Mucosa of descending colon (tissue), 3 donors: ENCODE measurements around the gene SLC7A14. TPM values are rescaled to one million over a fixed set of nuclear protein-coding genes. Genes with fewer than 3 reads are reported as not detected.

ENCODE experiments used
- ATAC-seq: fragments of 200-7000 bp; cut with Tn5 transposase; one replicate; pipeline ENCODE4 v1.9.1; 2020; ENCODE audit warnings: mild to moderate bottlenecking, moderate library complexity
- DNase-seq, 3 donors: peaks; one replicate each; pipeline ENCODE4 v3.0.0-alpha.2; 2020
- H3K36me3 ChIP-seq: fragments of 200-600 bp; one replicate; pipeline ENCODE4 v1.8.0; 2021; ENCODE audit warnings: low read depth, mild to moderate bottlenecking
- H3K4me1 ChIP-seq: fragments of 200-600 bp; one replicate; pipeline ENCODE4 v1.8.0; 2021; ENCODE audit warnings: low read depth, mild to moderate bottlenecking
- H3K4me3 ChIP-seq: fragments of 200-600 bp; one replicate; pipeline ENCODE4 v1.8.0; 2021; ENCODE audit warnings: mild to moderate bottlenecking
- H3K9me3 ChIP-seq: fragments of 200-600 bp; one replicate; pipeline ENCODE4 v1.8.0; 2021; ENCODE audit warnings: mild to moderate bottlenecking
- CTCF ChIP-seq: fragments of 200-600 bp; IDR thresholded peaks from one replicate; pipeline ENCODE4 v1.8.0; 2022; ENCODE audit warnings: antibody characterized with exemption, mild to moderate bottlenecking
- intact Hi-C, 2 donors: fragments of 100-400 bp; cut with DNase I in 1 of 2; cut with micrococcal nuclease in 1 of 2; formaldehyde crosslinking; loops; one replicate each; pipeline versions ENCODE4 v1.11.0 to v1.11.1; 2022; cut with DNase I, micrococcal nuclease
- total RNA-seq, 3 donors: library from RNA; stranded (reverse); fragmentation: NEBNext Ultra II Directional in 2 of 3; extraction: Animal tissue kit (Norgen Biotek cat#: 25700) in 2 of 3; gene quantifications; one replicate each; pipeline versions ENCODE4 v1.2.1 to v1.2.4, GENCODE V29; 2021 to 2023
- donor health status: DM: no; HTN: no; CAD: no; lungs with moderate emphysema.
- donor health status: DM: no; HTN: no; CAD: no.
- donor health status: DM: no; HTN: yes; CAD: no.

SLC7A14 gene
- total RNA-seq, 3 donors from 2014 or later, result 0.26 to 2.9 (median 0.29) TPM

- ATAC-seq, result no peak
- intact Hi-C loops, result no loop called here
Measured at GRCh38 chr3:170631755-170632488, 46.0 kb upstream of the SLC7A14 start.

GRCh38 chr3:170623524-170623923 lies 37.6 kb upstream of the SLC7A14 start:
- intact Hi-C loops, result no loop called here
- Histone ChIP-seq H3K4me1 (no peaks in the 10 kb centered on the region), H3K4me3 (no peak overlapping the region), H3K9me3 (no peaks in the 10 kb centered on the region), H3K36me3 (no peaks in the 10 kb centered on the region)
- no peak for ATAC-seq
- no peak for TF ChIP-seq CTCF
- no peak for DNase-seq

More at GRCh38 chr3:170631755-170632488, 46.0 kb upstream of the SLC7A14 start:
- no peak for TF ChIP-seq CTCF
- no peaks in the 10 kb centered on the region for H3K9me3 ChIP-seq
- no peak for DNase-seq
- no peak overlapping the region for H3K4me3 ChIP-seq
- H3K4me1 ChIP-seq, result peaks cover 8% of the 10 kb centered on the region
- no peaks in the 10 kb centered on the region for H3K36me3 ChIP-seq

GRCh38 chr3:170622369-170623159 lies 36.7 kb upstream of the SLC7A14 start:
- Histone ChIP-seq H3K9me3 (no peaks in the 10 kb centered on the region), H3K36me3 (no peaks in the 10 kb centered on the region), H3K4me1 (no peaks in the 10 kb centered on the region), H3K4me3 (no peak overlapping the region)
- intact Hi-C loops, result no loop called here
- DNase-seq, result peak in 1 of 3 donors; percentile 16
- no peak for TF ChIP-seq CTCF
- peak; percentile 22 for ATAC-seq

- Histone ChIP-seq H3K4me1 (no peaks in the 10 kb centered on the region), H3K4me3 (no peak overlapping the region), H3K9me3 (no peaks in the 10 kb centered on the region), H3K36me3 (no peaks in the 10 kb centered on the region)
- TF ChIP-seq CTCF, result no peak
- intact Hi-C loops, result no loop called here
- ATAC-seq (no peak), DNase-seq (no peak)
Measured at GRCh38 chr3:170621256-170621655, 35.4 kb upstream of the SLC7A14 start.

GRCh38 chr3:170614214-170614966 lies 28.5 kb upstream of the SLC7A14 start:
- TF ChIP-seq CTCF, result no peak
- DNase-seq (no peak), ATAC-seq (peak; percentile 50)
- intact Hi-C loops, result no loop called here
- no peak overlapping the region for H3K4me3 ChIP-seq
- no peaks in the 10 kb centered on the region for H3K9me3 ChIP-seq
- no peaks in the 10 kb centered on the region for H3K36me3 ChIP-seq
- H3K4me1 ChIP-seq, result no peaks in the 10 kb centered on the region
